NCI-H226 (cell line): ENCODE measurements around the gene TMEM164.
"Not testable (repeated sequence)": the region's sequence is repeated elsewhere in the genome, so short reads cannot be mapped to it uniquely, and the experiment has no call there.

ENCODE experiments used
- DNase-seq: peaks from one replicate; pipeline ENCODE4 v3.0.0-alpha.2; 2015

TMEM164 gene

DNA sequence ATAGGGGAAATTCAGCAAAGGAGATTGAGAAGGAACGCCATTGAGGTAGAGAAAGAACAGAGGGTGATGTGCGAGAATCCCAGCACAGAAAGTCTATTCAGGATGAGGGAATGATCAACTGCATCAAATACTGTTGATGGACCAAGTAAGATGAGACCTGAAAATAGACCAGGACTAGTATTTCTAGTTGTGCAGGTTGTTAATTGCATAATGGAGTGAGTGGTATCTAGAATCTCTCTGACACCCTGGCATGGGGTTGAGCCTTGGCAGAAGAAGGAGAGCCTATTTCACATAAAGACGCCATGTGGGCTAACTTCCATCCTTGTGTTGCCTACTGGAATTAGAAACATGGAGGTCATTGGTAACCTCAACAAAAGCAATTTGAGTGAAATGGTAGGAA, 135.6 kb downstream of the TMEM164 start:
- DNase-seq = no peak

DNA sequence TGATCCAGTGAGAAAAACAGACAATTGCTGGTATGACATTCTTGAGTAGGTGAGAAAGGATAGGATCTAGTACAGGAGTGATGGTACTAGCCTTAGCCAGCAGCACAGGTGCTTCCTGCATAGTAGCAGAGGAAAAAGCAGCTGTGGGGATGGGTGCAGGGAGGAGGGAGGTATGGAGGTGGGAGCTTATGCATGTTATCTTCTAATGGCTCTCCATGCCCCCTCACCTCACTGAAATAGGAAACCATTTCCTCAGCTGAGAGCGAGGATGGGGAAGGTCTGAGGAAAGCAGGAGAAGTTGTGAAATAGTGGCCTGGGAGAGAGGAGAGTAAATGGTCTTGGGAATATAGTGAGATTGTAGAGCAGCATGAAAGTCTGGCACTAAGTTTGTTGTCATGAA, 136.3 kb downstream of the TMEM164 start:
- no peak for DNase-seq

DNA sequence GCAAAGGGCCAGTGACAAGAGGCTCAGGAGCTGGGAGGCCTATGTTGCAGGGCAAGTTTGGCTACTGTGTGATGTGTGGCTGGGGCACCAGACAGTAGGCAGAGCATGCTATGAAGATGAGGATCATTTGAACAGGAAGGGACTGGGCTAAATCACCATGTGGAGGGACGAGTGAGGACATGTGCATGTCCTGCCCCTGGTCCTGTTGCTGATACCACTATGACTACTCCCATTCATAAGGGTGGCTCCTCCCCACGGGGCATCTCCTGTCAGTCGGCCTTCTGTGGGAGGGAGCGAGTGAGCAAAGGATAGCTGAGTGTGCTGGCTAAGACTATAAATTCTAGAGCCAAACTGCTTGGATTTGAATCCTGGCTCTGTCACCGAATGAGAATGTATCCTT, 139.2 kb downstream of the TMEM164 start:
- no peak for DNase-seq

DNA sequence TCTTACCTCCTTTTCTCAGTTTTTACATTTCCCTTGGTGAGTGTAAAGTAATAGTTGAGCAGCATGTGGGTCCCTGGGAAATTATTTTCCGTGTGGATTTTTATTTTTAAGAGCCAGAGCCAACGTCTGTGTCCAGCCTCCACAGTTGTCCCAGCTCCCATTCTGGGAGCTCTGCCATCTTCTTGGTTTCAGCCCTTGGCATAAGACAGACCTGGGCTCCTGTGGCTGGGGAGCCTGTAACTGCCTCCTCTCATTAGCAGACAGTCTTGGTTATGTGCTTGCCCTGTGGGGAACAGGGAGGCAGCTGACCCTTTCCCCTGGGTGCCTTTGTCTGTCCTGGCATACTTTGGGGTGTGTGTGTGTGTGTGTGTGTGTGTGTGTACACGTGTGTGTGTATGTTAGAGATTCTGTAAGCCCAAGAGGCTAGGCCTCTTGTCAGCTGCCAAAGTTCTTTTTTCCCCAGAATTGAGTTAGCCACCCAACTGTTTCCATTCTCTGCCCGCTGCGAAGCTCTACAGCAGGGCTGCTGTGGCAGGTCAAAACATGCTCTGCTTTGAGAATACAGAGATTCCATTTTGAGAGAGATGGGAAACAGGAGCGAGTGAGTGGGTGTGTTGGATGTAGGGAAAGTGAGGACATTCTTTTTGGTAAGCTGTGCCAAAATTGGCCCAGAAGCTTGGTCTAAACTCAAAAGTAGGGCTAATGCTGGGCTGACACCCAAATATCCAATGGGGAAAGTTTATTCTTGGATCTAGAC, 140.7 kb downstream of the TMEM164 start:
- no peak for DNase-seq

DNA sequence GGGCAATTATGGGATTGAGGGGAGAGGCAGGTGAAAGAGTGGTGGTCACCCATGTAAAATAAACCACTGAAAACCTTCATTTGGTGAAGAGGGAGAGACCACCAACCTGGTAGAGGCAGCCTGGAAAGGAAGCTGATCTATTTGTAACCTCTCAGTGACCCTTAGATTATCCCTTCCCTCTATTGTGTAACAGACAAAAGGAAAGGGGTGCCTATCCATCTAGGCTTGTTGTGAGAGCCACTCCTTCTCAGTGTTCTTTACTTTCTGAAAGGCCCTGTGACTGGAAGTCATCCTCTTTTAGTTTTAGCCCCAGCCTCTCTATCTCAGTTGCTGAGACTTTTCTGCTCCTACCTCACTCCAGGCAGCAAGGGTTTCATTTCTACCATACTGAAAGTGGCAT, 142.4 kb downstream of the TMEM164 start:
- no peak for DNase-seq

DNA sequence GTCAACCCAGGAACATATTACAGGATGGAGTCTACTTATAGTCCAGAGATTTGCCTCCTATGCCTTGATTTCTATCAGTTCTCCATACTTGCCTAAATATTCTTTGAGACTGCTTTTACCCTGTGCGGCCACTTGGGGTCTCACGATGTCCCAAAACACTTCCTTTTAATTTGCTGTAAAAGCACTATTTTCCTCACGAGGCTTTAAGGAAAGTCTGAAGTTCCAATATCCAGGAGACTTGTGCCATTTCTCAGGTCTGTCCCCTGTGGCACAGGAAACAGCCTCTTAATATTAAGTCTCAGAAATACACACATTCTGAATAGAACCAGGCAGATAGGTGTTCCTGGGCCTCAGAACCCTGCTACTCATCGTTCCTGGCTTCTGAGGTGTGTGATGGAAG, 142.9 kb downstream of the TMEM164 start:
- DNase-seq = no peak

DNA sequence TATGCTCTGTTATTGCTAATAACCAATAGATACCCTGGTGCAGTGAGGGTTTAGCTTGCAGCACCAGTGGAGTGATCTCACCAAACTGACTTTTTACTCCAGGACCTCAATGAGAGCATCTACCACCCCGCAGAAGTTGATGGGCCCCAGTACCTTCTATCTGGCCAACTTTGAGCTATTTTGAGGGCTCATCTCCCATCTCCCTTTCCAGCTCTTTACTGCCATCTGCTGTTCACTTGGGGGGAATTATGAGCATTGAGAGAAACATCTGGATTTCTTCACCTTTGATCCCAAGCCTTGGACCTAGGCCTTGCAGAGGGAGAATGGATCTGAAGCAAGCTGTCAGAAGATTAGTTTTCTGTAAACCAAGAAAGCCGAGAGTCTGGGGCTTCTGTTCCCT, 143.6 kb downstream of the TMEM164 start:
- DNase-seq = no peak

DNA sequence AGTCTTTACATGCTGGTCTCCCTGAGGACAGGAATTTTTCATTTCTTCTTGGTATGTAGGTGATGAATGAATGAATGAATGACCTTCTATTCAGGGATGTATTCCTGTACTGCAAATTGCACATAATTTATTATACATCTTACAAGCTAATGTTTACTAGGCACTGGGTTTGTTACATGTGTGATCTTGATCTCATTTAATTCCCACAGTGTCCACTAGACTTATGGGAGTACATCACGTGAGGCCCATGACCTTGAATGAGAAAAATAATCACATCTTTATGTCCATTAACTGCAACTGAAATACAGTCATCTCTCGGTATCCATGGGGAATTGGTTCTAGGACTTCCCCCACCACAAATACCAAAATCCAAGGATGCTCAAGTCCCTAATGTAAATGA, 150.3 kb downstream of the TMEM164 start:
- DNase-seq = no peak

DNA sequence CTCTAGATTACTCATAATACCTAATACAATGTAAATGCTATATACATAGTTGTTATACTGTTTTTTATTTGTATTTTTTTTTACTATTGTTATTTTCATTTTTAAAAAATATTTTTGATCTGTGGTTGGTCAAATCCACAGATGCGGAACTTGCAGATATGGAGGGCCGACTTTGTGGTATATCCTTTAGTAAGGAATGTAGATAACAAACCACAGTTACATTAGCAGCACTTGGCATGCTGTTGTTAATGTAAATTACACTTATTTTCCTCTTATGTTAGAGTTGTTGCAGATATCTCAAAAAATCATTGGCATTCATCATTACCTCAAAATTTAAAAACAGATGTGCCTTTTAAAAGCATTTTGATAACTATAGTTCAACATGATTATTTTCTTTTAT, 151.0 kb downstream of the TMEM164 start:
- DNase-seq = no peak

DNA sequence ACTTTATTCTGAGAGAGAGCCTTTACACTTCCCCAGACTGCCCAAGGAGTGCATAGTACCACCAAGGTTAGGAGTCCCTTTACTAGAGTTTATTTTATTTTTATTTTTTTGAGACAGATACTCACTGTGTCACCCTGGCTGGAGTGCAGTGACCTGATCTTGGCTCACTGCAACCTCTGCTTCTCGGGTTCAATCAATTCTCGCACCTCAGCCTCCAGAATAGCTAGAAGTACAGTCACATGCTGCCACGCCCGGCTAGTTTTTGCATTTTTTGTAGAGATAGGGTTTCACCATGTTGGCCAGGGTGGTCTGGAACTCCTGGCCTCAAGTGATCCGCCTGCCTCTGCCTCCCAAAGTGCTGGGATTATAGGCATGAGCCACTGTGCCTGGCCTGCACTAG, 151.4 kb downstream of the TMEM164 start:
- DNase-seq = not testable (repeated sequence)

DNA sequence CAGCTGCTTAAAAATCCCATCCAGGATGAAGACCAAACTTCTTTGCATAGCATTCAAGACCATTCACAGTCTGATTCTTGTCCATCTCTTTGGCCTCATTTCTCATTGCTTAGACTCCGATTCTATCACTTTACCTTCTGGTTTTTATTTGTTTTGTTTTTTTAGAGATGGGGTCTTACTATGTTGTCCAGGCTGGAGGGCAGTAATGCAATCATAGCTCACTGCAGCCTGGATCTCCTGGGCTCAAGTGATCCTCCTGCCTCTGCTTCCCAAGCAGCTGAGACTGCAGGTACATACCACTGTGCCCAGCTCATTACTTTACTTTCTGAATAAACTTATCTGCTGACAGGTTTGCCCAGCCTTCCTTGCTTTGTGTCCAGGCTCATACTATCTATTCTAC, 152.8 kb downstream of the TMEM164 start:
- no peak for DNase-seq

DNA sequence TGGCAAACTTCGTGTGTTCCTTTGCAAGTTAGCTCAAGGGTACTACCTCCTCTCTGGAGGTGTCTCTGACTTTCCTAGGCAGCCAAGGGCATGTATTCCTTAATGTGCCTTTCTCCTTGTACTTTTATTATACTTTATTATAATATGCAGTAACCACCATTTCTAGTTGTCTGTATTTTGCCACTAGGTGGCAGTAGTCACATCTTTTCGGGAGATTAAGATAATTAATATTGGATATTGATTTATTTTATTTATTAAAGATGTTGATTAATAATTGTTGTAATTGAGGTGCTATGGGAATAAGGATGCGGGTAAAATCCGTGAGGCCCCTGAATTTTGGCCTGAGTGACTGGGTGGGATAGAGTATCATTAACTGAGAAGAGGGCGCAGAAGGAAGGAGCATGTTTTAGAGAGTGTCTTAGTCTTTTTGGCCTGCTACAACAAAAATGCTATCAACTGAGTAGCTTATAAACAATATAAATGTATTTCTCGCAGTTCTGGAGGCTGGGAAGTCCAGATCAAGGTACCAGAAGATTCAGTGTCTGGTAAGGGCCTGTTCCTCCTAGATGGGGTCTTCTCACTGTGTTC, 153.3 kb downstream of the TMEM164 start:
- DNase-seq = no peak

DNA sequence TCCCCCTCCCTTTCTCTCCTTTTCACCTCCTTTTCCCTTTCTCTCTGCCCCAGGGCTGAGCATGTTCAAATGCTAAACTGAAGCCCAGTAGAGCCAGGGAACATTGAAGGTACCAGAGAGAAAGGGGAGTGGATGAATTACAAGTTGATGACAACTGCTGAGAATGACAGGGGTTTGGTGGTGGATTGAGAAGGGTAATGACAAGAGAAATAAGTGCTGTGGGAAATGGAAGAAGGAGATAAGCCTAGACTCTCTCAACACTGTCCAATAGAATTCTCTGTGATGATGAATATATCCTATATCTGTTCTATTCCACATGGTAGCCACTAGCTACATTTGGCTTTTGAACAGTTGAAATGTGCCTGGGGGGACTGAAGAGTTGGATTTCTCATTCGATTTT, 154.5 kb downstream of the TMEM164 start:
- DNase-seq = no peak

DNA sequence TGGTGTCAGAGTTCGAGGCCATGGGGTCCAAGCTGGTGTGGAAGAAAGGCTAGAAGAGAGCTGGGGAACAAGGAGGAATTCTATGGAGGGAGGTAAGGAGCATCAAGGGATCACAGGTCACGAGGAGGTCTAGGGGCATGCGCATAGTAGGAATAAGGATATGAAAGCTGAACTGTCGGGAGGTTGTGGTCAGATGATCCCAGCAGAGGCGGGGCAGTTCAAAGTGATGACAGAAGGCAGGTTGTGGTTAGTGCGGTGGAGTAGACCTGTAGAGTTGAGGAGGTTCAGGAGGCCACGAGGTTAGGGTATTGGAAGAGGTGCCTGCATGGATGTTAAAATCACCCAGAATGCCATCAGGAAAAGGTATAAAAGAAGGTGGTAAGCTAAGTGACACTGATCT, 156.3 kb downstream of the TMEM164 start:
- DNase-seq = no peak

DNA sequence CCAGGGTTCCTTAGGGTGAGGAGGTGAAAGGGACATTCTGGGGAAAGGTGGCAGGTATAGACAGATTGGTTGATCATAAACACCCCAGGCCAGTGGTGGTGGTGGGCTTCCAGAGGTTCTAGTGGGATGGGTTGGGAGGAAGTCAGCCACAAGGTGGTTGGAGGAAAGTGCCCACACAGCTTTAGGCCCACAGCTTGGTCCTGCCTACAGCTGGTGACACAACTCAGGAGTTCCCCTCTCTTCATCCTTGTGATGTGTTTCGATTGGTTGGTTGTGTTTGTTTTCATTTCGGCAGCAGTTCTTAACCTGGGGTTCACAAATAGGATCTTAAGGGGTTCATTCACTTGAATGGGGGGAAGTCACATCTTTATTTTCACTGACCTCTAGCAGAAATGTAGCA, 157.0 kb downstream of the TMEM164 start:
- no peak for DNase-seq

DNA sequence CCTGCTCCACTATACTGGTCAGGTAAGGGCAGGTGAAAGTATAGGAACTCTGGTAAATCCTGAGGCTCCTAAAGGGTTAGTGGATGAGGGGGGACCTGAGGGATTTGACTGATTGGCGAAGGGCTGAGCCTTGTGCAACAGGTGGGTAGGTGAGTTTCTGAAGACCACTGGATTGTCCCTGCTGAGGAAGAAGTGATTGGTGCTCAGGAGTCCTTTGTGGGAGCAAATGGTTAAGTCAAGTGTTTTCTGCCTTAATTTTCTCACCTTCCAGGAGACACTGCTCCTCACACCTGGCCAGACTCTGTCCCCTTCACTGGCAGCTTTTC, 158.4 kb downstream of the TMEM164 start:
- no peak for DNase-seq

DNA sequence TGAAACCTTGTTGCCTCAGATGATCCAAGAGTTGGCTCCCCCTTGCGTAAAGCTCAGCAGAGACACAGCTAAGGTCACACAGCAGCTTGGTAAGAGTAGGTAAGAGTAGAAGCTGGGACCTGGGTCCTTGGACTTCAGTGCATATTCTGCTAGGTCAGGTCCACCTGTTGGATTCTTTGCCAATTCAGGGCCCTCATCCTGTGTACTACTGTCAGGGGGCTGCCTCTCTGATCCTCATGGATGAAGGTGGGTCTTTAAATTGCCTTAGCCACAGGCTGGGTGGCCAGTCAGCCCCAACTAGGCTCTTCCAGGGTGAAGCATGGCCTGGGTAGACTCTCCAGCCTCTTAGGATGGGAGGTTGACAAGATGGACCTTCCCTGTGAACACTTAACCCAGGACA, 159.2 kb downstream of the TMEM164 start:
- DNase-seq = no peak

DNA sequence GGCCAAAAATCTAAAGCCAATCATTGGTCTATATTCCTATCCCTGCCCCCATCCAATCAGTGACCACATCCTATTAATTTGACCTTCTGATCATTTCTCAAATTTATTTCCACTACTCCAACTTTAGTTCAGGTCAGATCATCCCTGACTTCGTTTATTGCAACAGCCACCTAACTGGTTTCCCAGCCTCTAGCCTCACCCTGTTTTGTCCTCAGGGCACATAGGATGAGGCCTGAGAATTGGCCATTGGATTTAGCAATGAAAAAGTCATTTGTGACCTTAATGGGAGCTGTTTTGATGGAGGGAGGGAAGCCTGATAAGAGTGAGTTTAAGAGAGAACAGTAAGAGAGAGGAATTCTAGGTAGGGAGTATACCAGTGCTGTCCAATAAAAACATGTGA, 160.0 kb downstream of the TMEM164 start:
- DNase-seq = no peak

DNA sequence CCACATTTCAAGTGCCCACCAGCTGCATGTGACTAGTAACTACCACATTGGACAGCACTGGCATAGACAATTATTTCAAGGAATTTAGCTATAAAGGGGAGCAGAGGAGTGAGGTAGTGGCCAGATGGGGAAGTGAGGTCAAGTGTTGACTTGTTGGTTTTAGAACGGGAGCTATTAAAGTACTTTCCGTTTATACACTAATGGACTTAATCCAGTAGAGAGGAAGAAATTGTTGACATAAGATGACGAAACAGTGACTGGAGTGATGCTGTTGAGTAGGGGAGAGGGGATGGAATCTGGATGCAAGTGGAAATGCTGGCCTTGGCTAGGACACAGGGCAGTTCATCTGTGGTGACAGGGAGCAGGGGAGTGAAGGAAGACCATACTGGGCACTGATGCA, 160.6 kb downstream of the TMEM164 start:
- DNase-seq = no peak

DNA sequence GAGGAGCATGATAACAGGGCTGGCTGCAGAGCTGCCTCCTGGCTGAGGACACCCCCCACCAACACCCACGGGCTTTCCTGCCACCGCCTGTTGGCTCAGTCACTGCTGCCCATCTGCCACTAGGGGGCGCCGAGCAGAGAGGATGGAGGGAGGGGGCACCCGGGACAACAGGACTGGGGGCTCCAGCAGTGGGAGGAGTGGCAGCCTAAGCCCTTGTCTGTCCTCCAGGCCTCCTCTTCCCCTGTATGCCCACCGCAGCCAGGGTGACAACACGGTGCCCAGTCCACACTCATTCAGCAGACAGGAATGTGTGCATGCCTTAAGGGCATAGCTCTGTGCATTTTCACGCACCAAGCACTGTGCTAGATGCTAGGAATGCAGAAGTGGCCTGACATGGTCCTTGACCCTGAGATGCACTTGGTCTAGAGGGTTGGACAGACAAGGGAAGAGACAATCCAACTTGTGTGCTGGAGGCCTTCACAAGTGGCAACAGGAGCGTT, 165.1 kb downstream of the TMEM164 start:
- no peak for DNase-seq

DNA sequence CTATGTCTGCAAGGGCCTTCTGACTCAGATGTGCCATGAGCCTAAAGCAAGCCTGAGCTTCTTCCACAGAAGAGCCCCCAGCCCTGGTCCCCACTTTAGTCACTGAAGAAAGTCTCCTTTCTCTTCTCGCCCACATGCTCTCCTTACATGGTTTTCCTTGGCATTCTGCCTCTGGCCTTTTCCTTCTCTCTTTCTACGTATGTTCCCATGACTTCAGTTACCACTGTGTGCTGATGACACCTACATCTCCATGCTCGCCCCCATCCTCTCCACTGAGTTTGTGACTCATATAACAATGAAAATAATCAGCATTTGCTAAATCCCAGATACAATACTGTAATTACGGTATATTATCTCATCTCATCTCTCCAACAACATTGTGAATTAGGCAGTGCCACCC, 165.7 kb downstream of the TMEM164 start:
- DNase-seq = no peak

DNA sequence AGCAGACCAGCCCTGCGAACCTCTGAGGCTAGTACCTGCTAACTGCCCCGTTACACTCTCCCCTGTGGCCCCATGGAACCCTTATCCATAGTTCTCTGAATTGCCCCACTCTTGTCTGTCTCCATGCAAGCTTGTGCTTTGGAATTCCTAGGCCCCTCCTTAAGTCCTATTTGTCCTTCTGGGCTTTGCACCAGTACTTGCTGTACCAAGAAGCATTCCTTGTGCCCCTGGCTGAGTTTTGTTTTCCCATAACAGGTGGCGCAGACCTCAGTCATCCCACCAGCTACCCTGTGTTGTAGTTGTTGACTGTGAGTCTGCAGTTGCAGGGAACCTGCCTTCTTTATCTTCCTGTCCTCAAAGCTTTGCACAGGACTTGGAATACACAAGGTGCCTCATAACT, 167.1 kb downstream of the TMEM164 start:
- no peak for DNase-seq

DNA sequence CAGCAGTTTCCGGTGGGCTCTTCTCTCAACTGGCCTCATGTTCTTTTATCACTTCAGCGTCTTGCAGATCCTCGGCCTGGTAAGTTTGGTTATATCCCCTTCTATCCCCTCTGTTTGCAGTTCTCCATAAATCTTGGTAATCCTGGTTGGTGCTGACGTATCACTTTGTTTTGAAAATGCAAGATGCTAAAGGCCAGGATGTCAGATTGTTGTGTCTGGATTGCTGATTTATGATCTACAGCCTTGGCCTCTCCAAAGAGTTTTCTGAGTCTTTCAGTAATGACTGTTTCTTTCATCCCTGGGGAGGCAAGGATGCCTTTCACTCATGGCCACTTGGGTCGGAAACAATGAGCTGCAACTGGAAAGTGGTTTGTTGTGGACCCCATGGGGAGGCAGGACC, 168.5 kb downstream of the TMEM164 start:
- DNase-seq = no peak

DNA sequence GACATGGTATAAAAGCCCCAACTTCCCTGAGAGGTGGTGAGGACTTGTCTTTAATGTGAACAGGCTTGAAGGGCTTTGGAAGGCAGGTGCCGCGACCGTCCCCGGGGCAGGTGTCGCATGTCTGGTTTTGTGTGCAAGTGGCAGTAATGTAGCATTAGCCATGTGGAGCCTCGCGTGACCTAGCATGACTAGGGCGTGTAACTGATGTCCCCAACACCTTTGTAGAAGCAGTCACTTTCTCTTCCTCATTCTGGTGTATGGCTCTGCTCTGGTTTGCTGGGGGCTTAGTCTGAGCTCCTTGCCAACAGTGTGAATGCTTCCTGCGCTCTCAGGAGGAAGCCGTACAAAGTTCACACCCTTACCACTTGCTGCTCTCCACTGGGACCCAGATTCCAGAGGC, 169.3 kb downstream of the TMEM164 start:
- DNase-seq = no peak
